Measurements from ENCODE around the gene YARS1. TPM values are rescaled to one million over a fixed set of nuclear protein-coding genes. Genes with fewer than 3 reads are reported as not detected.
A peak's percentile ranks its signal among the peaks of the same experiment; 100 is the strongest.

Gene YARS1
- total RNA-seq, 1 donor from 2014 or later = 197 TPM

GRCh38 chr1:32817815-32818786 is 943 bp upstream of the YARS1 start:
- no peak for TF ChIP-seq CTCF (IDR thresholded peaks at IDR 0.05; ENCODE audit: partially characterized antibody, unreplicated experiment)
- peaks cover 8% of the 10 kb centered on the region for H3K27me3 Mint-ChIP-seq (ENCODE audit: unreplicated experiment)
- H3K27ac Mint-ChIP-seq (ENCODE audit: unreplicated experiment) = peak overlapping the region; percentile 87
- DNase-seq = peak; percentile 72
- H3K36me3 Mint-ChIP-seq (ENCODE audit: unreplicated experiment) = no peaks in the 10 kb centered on the region
- H3K4me3 Mint-ChIP-seq (ENCODE audit: unreplicated experiment) = peak overlapping the region; percentile 100
- H3K4me1 Mint-ChIP-seq (ENCODE audit: low read depth, unreplicated experiment) = peaks cover 7% of the 10 kb centered on the region
- H3K9me3 Mint-ChIP-seq (ENCODE audit: unreplicated experiment) = peaks cover 4% of the 10 kb centered on the region

GRCh38 chr1:32816676-32817158 is 441 bp downstream of the YARS1 start:
- Mint-ChIP-seq H3K9me3 (ENCODE audit: unreplicated experiment) (peaks cover 4% of the 10 kb centered on the region), H3K4me3 (ENCODE audit: unreplicated experiment) (peak overlapping the region; percentile 100), H3K4me1 (ENCODE audit: low read depth, unreplicated experiment) (peaks cover 7% of the 10 kb centered on the region), H3K27me3 (ENCODE audit: unreplicated experiment) (peaks cover 8% of the 10 kb centered on the region), H3K36me3 (ENCODE audit: unreplicated experiment) (no peaks in the 10 kb centered on the region), H3K27ac (ENCODE audit: unreplicated experiment) (peak overlapping the region; percentile 98)
- no peak for TF ChIP-seq CTCF (IDR thresholded peaks at IDR 0.05; ENCODE audit: partially characterized antibody, unreplicated experiment)
- DNase-seq = no peak

GRCh38 chr1:32813941-32814739 is 3.0 kb downstream of the YARS1 start:
- Mint-ChIP-seq H3K9me3 (ENCODE audit: unreplicated experiment) (peaks cover 6% of the 10 kb centered on the region), H3K4me1 (ENCODE audit: low read depth, unreplicated experiment) (peaks cover 7% of the 10 kb centered on the region), H3K27ac (ENCODE audit: unreplicated experiment) (no peak overlapping the region), H3K27me3 (ENCODE audit: unreplicated experiment) (peaks cover 6% of the 10 kb centered on the region), H3K36me3 (ENCODE audit: unreplicated experiment) (no peaks in the 10 kb centered on the region), H3K4me3 (ENCODE audit: unreplicated experiment) (peak overlapping the region; percentile 23)
- DNase-seq = no peak
- no peak for TF ChIP-seq CTCF (IDR thresholded peaks at IDR 0.05; ENCODE audit: partially characterized antibody, unreplicated experiment)

GRCh38 chr1:32811917-32812316 is 5.2 kb downstream of the YARS1 start:
- Mint-ChIP-seq H3K27ac (ENCODE audit: unreplicated experiment) (no peak overlapping the region), H3K36me3 (ENCODE audit: unreplicated experiment) (no peaks in the 10 kb centered on the region)

More at GRCh38 chr1:32811917-32812316, 5.2 kb downstream of the YARS1 start:
- peaks cover 8% of the 10 kb centered on the region for H3K9me3 Mint-ChIP-seq (ENCODE audit: unreplicated experiment)
- no peak for TF ChIP-seq CTCF (IDR thresholded peaks at IDR 0.05; ENCODE audit: partially characterized antibody, unreplicated experiment)
- peaks cover 5% of the 10 kb centered on the region for H3K27me3 Mint-ChIP-seq (ENCODE audit: unreplicated experiment)
- no peak for DNase-seq
- no peak overlapping the region for H3K4me3 Mint-ChIP-seq (ENCODE audit: unreplicated experiment)
- no peaks in the 10 kb centered on the region for H3K4me1 Mint-ChIP-seq (ENCODE audit: low read depth, unreplicated experiment)

All from glutamatergic neuron (in vitro differentiated cells).